Activated CD4-positive, alpha-beta T cell treated with anti-CD3 and anti-CD28 coated beads for 24 hours (primary cell): Measurements from ENCODE around the gene TMEM131L.

Experiments
- DNase-seq, 2 donors: peaks; one replicate each; pipeline ENCODE4 v3.0.0-alpha.2; 2020; ENCODE audit warnings: low read depth in 2 of 2

Gene TMEM131L

GRCh38 chr4:153616006-153616555, 149.9 kb downstream of the TMEM131L start:
- peak; percentile 18 to 33 for DNase-seq

- no peak for DNase-seq
Observed at GRCh38 chr4:153618833-153619232, 152.7 kb downstream of the TMEM131L start.

- no peak for DNase-seq
Observed at GRCh38 chr4:153619811-153620210, 153.7 kb downstream of the TMEM131L start.

GRCh38 chr4:153620352-153620751, 154.2 kb downstream of the TMEM131L start:
- DNase-seq, result no peak

GRCh38 chr4:153622093-153622492, 155.9 kb downstream of the TMEM131L start:
- no peak for DNase-seq

GRCh38 chr4:153622778-153623240, 156.6 kb downstream of the TMEM131L start:
- no peak for DNase-seq

GRCh38 chr4:153623491-153623890, 157.3 kb downstream of the TMEM131L start:
- DNase-seq, result no peak

- no peak for DNase-seq
Observed at GRCh38 chr4:153628796-153629315, 162.7 kb downstream of the TMEM131L start.

GRCh38 chr4:153629776-153630175, 163.6 kb downstream of the TMEM131L start:
- no peak for DNase-seq

- DNase-seq, result no peak
Observed at GRCh38 chr4:153634738-153635353, 168.7 kb downstream of the TMEM131L start.

- DNase-seq, result no peak
Observed at GRCh38 chr4:153635846-153636245, 169.7 kb downstream of the TMEM131L start.

- DNase-seq, result no peak
Observed at GRCh38 chr4:153637201-153637600, 171.0 kb downstream of the TMEM131L start.

GRCh38 chr4:153638011-153638410, 171.9 kb downstream of the TMEM131L start:
- DNase-seq, result no peak

- no peak for DNase-seq
Observed at GRCh38 chr4:153638999-153639398, 172.8 kb downstream of the TMEM131L start.

- DNase-seq, result no peak
Observed at GRCh38 chr4:153639833-153640802, 174.0 kb downstream of the TMEM131L start.

- no peak for DNase-seq
Observed at GRCh38 chr4:153641532-153641931, 175.4 kb downstream of the TMEM131L start.

- no peak for DNase-seq
Observed at GRCh38 chr4:153643406-153644383, 177.5 kb downstream of the TMEM131L start.

GRCh38 chr4:153645183-153645582, 179.0 kb downstream of the TMEM131L start:
- no peak for DNase-seq

- DNase-seq, result no peak
Observed at GRCh38 chr4:153646261-153646660, 180.1 kb downstream of the TMEM131L start.

GRCh38 chr4:153646978-153647377, 180.8 kb downstream of the TMEM131L start:
- no peak for DNase-seq

- DNase-seq, result no peak
Observed at GRCh38 chr4:153647975-153648374, 181.8 kb downstream of the TMEM131L start.
